Mesenchymal stem cell (in vitro differentiated cells and primary cell): ENCODE results near the gene MKRN2. TPM values are rescaled to one million over a fixed set of nuclear protein-coding genes. Genes with fewer than 3 reads are reported as not detected.

ENCODE experiments used
- DNase-seq: peaks from one replicate; pipeline ENCODE4 v3.0.0-alpha.2; 2013
- H2AFZ ChIP-seq: one replicate; pipeline ENCODE4 v1.6.1; 2013; ENCODE audit warnings: low read depth, mild to moderate bottlenecking, control low read depth, inconsistent platforms, low read length, moderate library complexity
- H2AK5ac ChIP-seq: 2 replicates; pipeline ENCODE4 v1.6.1; 2013; ENCODE audit warnings: low read length, moderate library complexity, mild to moderate bottlenecking, inconsistent platforms; ENCODE audit not compliant: severe bottlenecking
- H2BK120ac ChIP-seq: one replicate; pipeline ENCODE4 v1.6.1; 2013; ENCODE audit warnings: low read depth, mild to moderate bottlenecking, inconsistent platforms, low read length, moderate library complexity
- H2BK12ac ChIP-seq, 2 experiments: one replicate each; pipeline ENCODE4 v1.6.1; 2013; ENCODE audit warnings: inconsistent platforms in 2 of 2, low read length in 2 of 2, mild to moderate bottlenecking in 2 of 2, moderate library complexity in 2 of 2, control low read depth in 1 of 2
- H2BK15ac ChIP-seq: one replicate; pipeline ENCODE4 v1.6.1; 2013; ENCODE audit warnings: mild to moderate bottlenecking, low read depth, inconsistent platforms; ENCODE audit not compliant: poor library complexity, severe bottlenecking
- H2BK5ac ChIP-seq: 2 replicates; pipeline ENCODE4 v1.6.1; 2013; ENCODE audit warnings: low read depth, mild to moderate bottlenecking, low read length, control low read depth, inconsistent platforms; ENCODE audit not compliant: poor library complexity, severe bottlenecking
- H3K14ac ChIP-seq, 2 experiments: one replicate each; pipeline ENCODE4 v1.6.1; 2013; ENCODE audit warnings: inconsistent platforms in 2 of 2, low read length in 2 of 2, control low read depth in 1 of 2, mild to moderate bottlenecking in 1 of 2, moderate library complexity in 1 of 2
- H3K18ac ChIP-seq, 2 experiments: one replicate each; pipeline ENCODE4 v1.6.1; 2013; ENCODE audit warnings: inconsistent platforms in 2 of 2, low read length in 2 of 2, control low read depth in 1 of 2, low read depth in 1 of 2, mild to moderate bottlenecking in 1 of 2
- H3K23ac ChIP-seq, 2 experiments: one replicate each; pipeline ENCODE4 v1.6.1; 2013; ENCODE audit warnings: inconsistent platforms in 2 of 2, low read length in 2 of 2, mild to moderate bottlenecking in 2 of 2, moderate library complexity in 2 of 2, control low read depth in 1 of 2
- H3K27ac ChIP-seq: 2 replicates; pipeline ENCODE4 v1.5.1; 2013; ENCODE audit warnings: mild to moderate bottlenecking, moderate library complexity, low read length, control low read depth, inconsistent platforms; ENCODE audit not compliant: poor library complexity, severe bottlenecking
- H3K27me3 ChIP-seq, 2 experiments: 2 replicates each; pipeline versions ENCODE4 v1.6.1 to v1.7.0; 2013; ENCODE audit warnings: low read length in 2 of 2, mild to moderate bottlenecking in 2 of 2, moderate library complexity in 2 of 2, control low read depth in 1 of 2, inconsistent platforms in 1 of 2; ENCODE audit not compliant: control insufficient read depth in 1 of 2, insufficient read depth in 1 of 2
- H3K36me3 ChIP-seq, 2 experiments: 2 replicates each; pipeline versions ENCODE4 v1.6.1 to v1.7.0; 2013; ENCODE audit warnings: low read length in 2 of 2, control low read depth in 1 of 2, inconsistent platforms in 1 of 2, low read depth in 1 of 2, mild to moderate bottlenecking in 1 of 2; ENCODE audit not compliant: insufficient read depth in 2 of 2, control insufficient read depth in 1 of 2
- H3K4ac ChIP-seq, 2 experiments: one replicate each; pipeline ENCODE4 v1.6.1; 2013; ENCODE audit warnings: inconsistent platforms in 2 of 2, low read length in 2 of 2, mild to moderate bottlenecking in 2 of 2, moderate library complexity in 2 of 2, control low read depth in 1 of 2, low read depth in 1 of 2
- H3K4me1 ChIP-seq: 2 replicates; pipeline ENCODE4 v1.6.1; 2013; ENCODE audit warnings: low read depth, low read length, control low read depth; ENCODE audit not compliant: control insufficient read depth, insufficient read depth
- H3K4me2 ChIP-seq: 2 replicates; pipeline ENCODE4 v1.6.1; 2013; ENCODE audit warnings: low read length, mild to moderate bottlenecking, inconsistent platforms; ENCODE audit not compliant: poor library complexity, severe bottlenecking
- H3K4me3 ChIP-seq, 2 experiments: 2 replicates each; pipeline versions ENCODE4 v1.5.1 to v1.7.0; 2013; ENCODE audit warnings: low read length in 2 of 2, mild to moderate bottlenecking in 2 of 2, control low read depth in 1 of 2, low read depth in 1 of 2; ENCODE audit not compliant: insufficient read depth in 1 of 2
- H3K79me1 ChIP-seq: replicated peaks from 2 replicates; pipeline ENCODE4 v1.6.1; 2013; ENCODE audit warnings: mild to moderate bottlenecking, control low read depth, low read length, inconsistent platforms; ENCODE audit not compliant: poor library complexity, severe bottlenecking
- H3K9ac ChIP-seq: 2 replicates; pipeline ENCODE4 v1.7.0; 2013; ENCODE audit warnings: mild to moderate bottlenecking, low read length, moderate library complexity
- H3K9me3 ChIP-seq: 2 replicates; pipeline ENCODE4 v1.7.0; 2013; ENCODE audit warnings: mild to moderate bottlenecking, low read length; ENCODE audit not compliant: control insufficient read depth
- H4K8ac ChIP-seq: one replicate; pipeline ENCODE4 v1.6.1; 2013; ENCODE audit warnings: inconsistent platforms, mild to moderate bottlenecking, low read length, moderate library complexity
- H4K91ac ChIP-seq: one replicate; pipeline ENCODE4 v1.6.1; 2013; ENCODE audit warnings: mild to moderate bottlenecking, low read length, inconsistent platforms
- WGBS: methylation state at CpG from one replicate; pipeline ENCODE4 v1.1.7; 2013; ENCODE audit warnings: mixed read lengths; 5-methylcytosine and 5-hydroxymethylcytosine counted together
- small RNA-seq: library from polyadenylated mRNA; stranded (forward); fragments of <200 nt; extraction: miRNeasy Mini kit (QIAGEN cat#:217004); gene quantifications from one replicate; pipeline ENCODE3, GENCODE V24; 2013; ENCODE audit warnings: low read depth

The MKRN2 gene

DNA sequence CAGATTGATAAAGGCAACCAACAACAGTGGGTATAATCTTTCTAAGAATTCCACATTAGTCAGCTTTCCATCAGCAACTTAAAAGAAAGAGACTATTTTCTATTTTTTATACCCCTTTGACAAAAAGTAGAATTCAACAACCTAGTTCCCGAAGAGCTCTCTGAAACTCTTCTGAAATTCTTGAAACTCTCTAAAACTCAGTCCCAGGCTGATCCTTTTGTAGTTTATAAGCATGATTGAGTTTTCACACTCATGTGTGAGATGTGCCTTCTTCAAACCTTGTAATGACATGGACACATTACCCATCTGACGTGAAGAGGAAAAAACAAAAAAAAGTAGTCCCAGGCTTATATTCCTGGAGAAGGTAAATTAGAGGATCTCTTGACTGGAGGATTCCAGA, 75.6 kb downstream of the MKRN2 start:
- Histone ChIP-seq H2AFZ (no peak overlapping the region), H3K14ac (no peak overlapping the region)
- 86% methylated on average over 1 of the region's 2 CpGs for WGBS

DNA sequence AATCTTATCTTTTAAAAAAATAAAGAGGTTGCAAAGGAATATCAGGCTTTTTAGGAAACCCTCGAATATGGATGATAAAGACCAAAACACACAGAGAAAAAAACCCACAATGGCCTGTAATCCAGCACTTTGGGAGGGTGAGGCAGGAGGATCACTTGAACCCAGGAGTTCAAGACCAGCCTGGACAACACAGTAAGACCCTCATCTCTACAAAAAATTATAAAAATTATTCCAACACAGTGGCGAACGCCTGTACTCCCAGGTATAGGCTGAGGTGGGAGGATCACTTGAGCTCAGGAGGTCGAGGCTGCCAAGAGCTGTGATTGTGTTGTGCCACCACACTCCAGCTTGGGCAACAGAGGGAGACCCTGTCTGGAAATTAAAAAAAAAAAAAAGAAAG, 76.2 kb downstream of the MKRN2 start:
- Histone ChIP-seq H2AK5ac (no peak overlapping the region), H4K91ac (no peak overlapping the region)

More for the DNA sequence above, 75.6 kb downstream of the MKRN2 start:
- H3K36me3 ChIP-seq, result peaks cover 4 to 9% of the 10 kb centered on the region in 2 experiments
- H3K18ac ChIP-seq, result no peak overlapping the region
- H3K4ac ChIP-seq, result no peak overlapping the region
- H2BK5ac ChIP-seq, result no peak overlapping the region
- no peak for DNase-seq
- no peak overlapping the region for H4K8ac ChIP-seq
- H2AK5ac ChIP-seq, result no peak overlapping the region
- no peak overlapping the region for H3K23ac ChIP-seq
- no peak overlapping the region for H2BK12ac ChIP-seq
- no peak overlapping the region for H4K91ac ChIP-seq
- H2BK120ac ChIP-seq, result no peak overlapping the region
- peaks cover 6% of the 10 kb centered on the region for H3K79me1 ChIP-seq
- no peak overlapping the region for H3K4me2 ChIP-seq
- H3K4me3 ChIP-seq, result no peak overlapping the region
- H3K9ac ChIP-seq, result no peak overlapping the region
- no peaks in the 10 kb centered on the region for H3K9me3 ChIP-seq
- H3K4me1 ChIP-seq, result peaks cover 6% of the 10 kb centered on the region
- no peaks in the 10 kb centered on the region for H3K27me3 ChIP-seq
- H3K27ac ChIP-seq, result no peak overlapping the region
- H2BK15ac ChIP-seq, result no peak overlapping the region

More for the DNA sequence above, 76.2 kb downstream of the MKRN2 start:
- Histone ChIP-seq H3K14ac (no peak overlapping the region), H4K8ac (no peak overlapping the region), H3K23ac (no peak overlapping the region), H2BK5ac (no peak overlapping the region), H2BK12ac (no peak overlapping the region), H3K36me3 (peaks cover 4 to 9% of the 10 kb centered on the region in 2 experiments), H3K9ac (no peak overlapping the region), H3K4me1 (peaks cover 6% of the 10 kb centered on the region), H3K79me1 (peaks cover 6% of the 10 kb centered on the region), H3K18ac (no peak overlapping the region), H2AFZ (no peak overlapping the region), H3K27ac (no peak overlapping the region), H2BK120ac (no peak overlapping the region), H3K4ac (no peak overlapping the region), H3K4me2 (no peak overlapping the region), H3K9me3 (no peaks in the 10 kb centered on the region), H3K4me3 (no peak overlapping the region), H2BK15ac (no peak overlapping the region), H3K27me3 (no peaks in the 10 kb centered on the region)
- 96% methylated on average over 3 of the region's 4 CpGs for WGBS
- no peak for DNase-seq

Small RNA genes lying within 50 kb of the gene (small RNA-seq; reads per million reads assigned to genes)
- gene RF00017, result not detected
- not detected for gene RNA5SP123
- gene RNU6-377P, result not detected
